ENCODE data around the gene COX5B.

DNA sequence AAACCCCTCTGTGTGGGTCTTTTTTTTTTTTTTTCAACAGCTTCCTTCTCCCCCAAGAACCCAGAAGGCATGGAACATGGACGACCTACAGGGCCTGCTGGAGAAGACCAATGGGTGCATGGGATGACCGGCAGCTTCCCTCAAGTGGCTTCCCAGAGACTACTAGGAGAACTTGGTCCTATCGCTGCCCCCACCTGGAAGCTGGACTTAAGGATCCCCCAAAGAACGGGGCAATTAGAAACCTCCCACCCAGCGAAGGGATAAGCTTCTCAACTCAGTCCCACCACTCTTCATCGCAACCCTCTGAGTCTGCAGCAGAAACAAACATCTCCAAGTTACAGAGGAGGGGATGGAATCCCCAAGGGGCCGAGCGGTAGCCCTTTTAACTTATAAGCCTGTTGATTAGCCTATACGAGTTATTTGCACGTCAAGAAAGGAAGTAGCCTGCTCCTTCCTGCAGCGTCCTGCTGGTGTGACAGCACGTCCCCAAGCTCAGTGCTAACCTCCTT, 16.6 kb downstream of the COX5B start:
- TF ChIP-seq CTCF (IDR thresholded peaks at IDR 0.05): no peak
- TF ChIP-seq POLR2A (IDR thresholded peaks at IDR 0.05): no peak

All from lower leg skin (tissue), 3 donors.